ENCODE measurements around the gene LENG8.
"Not testable (repeated sequence)": the region's sequence is repeated elsewhere in the genome, so short reads cannot be mapped to it uniquely, and the experiment has no call there.

LENG8 gene

DNA sequence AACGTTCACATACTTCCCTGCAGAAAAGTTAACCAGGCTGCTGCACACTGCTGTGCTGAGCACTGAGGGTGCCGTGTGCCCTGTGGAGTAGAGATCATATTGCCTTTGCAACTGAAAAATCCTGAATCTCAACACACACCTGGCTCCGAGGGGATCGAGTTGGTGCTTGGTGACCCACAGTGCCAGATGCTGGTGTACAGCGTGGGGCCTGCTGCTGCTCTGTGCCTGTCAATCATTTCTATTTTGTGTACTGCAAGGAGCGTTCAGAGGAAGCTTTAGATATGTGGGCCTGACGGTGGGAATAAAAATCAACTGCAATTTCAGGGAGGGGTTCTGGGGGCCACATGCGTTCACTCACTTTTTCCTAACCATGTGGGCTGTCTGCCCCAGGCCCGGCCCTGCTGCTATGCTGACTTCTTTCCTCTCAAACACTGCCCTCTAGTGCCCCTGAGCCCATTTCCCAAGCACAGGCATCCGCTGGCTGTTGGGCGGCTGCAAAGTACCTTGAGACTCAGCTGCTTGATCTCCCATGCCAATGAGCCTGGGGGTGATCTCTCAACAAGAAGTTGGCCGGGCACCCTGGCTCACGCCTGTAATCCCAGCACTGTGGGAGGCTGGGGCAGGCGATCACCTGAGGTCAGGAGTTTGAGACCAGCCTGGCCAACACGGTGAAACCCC is 9.7 kb upstream of the LENG8 start:
- TF ChIP-seq, protein P1, sequence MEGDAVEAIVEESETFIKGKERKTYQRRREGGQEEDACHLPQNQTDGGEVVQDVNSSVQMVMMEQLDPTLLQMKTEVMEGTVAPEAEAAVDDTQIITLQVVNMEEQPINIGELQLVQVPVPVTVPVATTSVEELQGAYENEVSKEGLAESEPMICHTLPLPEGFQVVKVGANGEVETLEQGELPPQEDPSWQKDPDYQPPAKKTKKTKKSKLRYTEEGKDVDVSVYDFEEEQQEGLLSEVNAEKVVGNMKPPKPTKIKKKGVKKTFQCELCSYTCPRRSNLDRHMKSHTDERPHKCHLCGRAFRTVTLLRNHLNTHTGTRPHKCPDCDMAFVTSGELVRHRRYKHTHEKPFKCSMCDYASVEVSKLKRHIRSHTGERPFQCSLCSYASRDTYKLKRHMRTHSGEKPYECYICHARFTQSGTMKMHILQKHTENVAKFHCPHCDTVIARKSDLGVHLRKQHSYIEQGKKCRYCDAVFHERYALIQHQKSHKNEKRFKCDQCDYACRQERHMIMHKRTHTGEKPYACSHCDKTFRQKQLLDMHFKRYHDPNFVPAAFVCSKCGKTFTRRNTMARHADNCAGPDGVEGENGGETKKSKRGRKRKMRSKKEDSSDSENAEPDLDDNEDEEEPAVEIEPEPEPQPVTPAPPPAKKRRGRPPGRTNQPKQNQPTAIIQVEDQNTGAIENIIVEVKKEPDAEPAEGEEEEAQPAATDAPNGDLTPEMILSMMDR (conservative IDR thresholded peaks at IDR 0.05; ENCODE audit: low read depth, low read length): peak; percentile 70

DNA sequence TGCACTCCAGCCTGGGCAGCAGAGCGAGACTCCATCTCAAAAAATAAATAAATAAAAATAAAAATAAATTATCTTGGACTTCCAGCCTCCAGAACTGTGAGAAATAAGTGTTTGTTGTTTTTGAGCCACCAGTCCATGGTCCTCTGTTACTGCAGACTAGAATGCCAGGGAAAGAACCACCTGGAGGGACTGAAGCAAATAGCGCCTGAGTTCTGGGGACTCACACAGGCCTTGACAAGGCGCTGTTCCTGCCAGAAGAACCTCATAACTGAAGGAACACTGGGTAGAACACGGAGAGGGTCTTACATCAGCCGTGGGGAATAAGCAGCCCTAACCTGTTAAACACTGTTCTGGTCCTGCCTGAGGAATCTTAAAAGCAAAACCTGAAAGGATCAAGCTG is 8.4 kb upstream of the LENG8 start:
- DNase-seq (ENCODE audit: low read depth): no peak
- no peak overlapping the region for H3K4me3 ChIP-seq (ENCODE audit: low read depth, low read length)
- TF ChIP-seq, protein P1 (conservative IDR thresholded peaks at IDR 0.05; ENCODE audit: low read depth, low read length): no peak

More for the DNA sequence above, 9.7 kb upstream of the LENG8 start:
- no peak overlapping the region for H3K4me3 ChIP-seq (ENCODE audit: low read depth, low read length)
- DNase-seq (ENCODE audit: low read depth): peak; percentile 67

DNA sequence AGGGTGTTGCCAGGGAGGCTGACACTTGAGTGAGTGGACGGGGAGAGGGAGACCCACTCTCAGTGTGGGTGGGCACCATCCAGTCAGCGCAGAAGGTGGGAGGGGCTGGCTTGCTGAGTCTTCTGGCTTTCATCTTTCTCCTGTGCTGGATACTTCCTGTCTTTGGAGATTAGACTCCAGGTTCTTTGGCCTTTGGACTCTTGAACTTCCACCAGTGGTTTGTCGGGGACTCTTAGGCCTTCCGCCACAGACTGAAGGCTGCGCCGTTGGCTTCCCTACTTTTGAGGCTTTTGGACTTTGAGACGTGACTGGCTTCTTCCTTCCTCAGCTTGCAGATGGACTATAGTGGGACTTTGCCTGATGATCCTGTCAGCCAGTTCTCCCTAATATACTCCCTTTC is 4.3 kb upstream of the LENG8 start:
- TF ChIP-seq, protein P1 (conservative IDR thresholded peaks at IDR 0.05; ENCODE audit: low read depth, low read length): no peak
- no peak overlapping the region for H3K4me3 ChIP-seq (ENCODE audit: low read depth, low read length)
- no peak for DNase-seq (ENCODE audit: low read depth)

DNA sequence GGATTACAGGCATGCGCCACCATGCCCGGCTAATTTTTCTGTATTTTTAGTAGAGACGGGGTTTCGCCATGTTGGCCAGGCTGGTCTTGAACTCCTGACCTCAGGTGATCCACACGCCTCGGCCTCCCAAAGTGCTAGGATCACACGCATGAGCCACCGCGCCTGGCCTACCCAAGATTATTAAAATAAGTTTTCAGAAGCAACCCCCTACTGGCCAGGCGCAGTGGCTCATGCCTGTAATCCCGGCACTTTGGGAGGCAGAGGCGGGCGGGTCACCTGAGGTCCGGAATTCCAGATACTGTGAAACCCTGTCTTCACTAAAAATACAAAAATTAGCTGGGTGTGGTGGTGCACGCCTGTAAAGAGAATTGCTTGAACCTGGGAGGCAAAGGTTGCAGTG is 2.6 kb upstream of the LENG8 start:
- not testable (repeated sequence) for H3K4me3 ChIP-seq (ENCODE audit: low read depth, low read length); DNase-seq (ENCODE audit: low read depth)
- TF ChIP-seq, protein P1 (conservative IDR thresholded peaks at IDR 0.05; ENCODE audit: low read depth, low read length): peak; percentile 13

DNA sequence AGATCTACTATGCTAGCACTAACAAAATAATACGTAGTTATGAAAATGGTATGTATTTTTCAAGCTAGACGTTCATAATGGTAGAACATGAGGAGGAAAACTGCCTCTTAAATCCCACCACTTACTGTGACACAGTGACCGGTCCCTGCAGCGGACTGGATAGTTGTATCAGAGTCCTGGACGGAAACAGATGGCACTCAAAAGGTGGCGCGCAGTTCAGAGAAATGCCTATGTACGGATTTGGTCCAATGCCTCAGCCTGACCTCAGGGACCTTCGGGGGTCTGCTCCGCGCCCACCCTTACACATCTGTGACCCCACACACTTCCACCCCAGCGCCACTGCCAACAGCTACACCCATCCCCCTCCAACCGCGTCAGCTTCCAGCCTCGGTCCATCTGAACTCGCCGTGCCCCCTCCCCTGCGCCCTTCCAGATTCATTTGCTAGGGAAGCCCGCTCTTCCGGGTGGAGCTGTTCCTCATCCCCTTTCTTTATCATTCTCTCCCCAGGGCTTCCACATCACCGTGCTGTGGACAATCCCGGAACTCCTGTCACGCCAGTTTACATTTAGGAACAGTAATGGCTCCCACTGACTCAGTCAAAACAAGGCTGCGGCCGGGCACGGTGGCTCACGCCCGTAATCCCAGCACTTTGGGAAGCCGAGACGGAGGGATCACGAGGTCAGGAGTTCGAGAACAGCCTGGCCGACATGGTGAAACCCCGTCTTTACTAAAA is 792 bp upstream of the LENG8 start:
- peak; percentile 56 for DNase-seq (ENCODE audit: low read depth)
- TF ChIP-seq, protein P1 (conservative IDR thresholded peaks at IDR 0.05; ENCODE audit: low read depth, low read length): no peak
- peak overlapping the region; percentile 94 for H3K4me3 ChIP-seq (ENCODE audit: low read depth, low read length)

DNA sequence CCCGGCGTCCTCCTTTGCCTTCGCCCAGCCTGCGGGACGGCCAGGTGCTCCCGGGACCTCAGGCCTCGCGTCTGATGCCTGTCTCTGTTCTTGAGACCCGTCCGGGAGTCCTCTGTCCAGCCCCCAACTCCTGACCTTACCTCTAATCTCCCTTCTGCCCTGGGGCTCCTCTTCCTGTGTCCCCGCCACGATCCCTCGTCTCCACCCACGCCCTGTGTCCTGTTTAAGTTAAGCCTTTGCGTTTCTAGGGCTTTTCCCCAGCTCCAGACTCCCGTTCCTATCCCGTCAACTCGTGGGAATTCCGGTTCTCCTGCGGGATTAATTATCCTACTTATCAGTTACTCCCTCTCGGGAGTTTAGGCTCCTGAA is 686 bp downstream of the LENG8 start:
- DNase-seq (ENCODE audit: low read depth): no peak

More for the DNA sequence above, 686 bp downstream of the LENG8 start:
- TF ChIP-seq, protein P1 (conservative IDR thresholded peaks at IDR 0.05; ENCODE audit: low read depth, low read length): no peak
- peak overlapping the region; percentile 94 for H3K4me3 ChIP-seq (ENCODE audit: low read depth, low read length)

Measured in choroid plexus epithelial cell (primary cell).